ENCODE measurements around the gene PRLHR. TPM values are rescaled to one million over a fixed set of nuclear protein-coding genes. Genes with fewer than 3 reads are reported as not detected.

The PRLHR gene
- total and polyA plus RNA-seq, 2 experiments from 2014 or later, result not detected

DNA sequence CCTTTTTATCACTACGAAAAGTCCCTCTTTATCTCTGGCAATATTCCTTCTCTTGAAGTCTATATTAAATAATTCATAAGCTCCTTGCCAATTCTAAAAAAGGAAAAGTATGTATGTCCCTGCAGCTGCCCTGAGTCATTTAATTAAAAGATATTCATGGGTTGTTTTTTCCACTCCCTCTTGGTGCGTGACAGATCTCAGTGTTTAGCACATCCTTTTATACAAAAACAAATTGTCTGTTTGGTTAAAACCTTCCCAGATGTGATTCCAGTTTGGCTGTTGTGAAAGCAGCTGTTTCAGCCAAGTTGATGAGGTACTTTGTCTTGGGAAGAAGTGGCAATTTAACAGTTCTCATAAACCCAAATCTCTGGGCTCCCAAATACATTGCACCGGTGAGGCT is 33.8 kb upstream of the PRLHR start:
- Histone ChIP-seq H3K27ac (no peak overlapping the region), H3K4me3 (no peak overlapping the region), H3K9me3 (ENCODE audit: low read depth) (no peaks in the 10 kb centered on the region), H3K4me1 (ENCODE audit: low read depth) (no peaks in the 10 kb centered on the region), H3K36me3 (no peaks in the 10 kb centered on the region), H3K27me3 (peaks cover 3% of the 10 kb centered on the region)
- TF ChIP-seq, protein P1, sequence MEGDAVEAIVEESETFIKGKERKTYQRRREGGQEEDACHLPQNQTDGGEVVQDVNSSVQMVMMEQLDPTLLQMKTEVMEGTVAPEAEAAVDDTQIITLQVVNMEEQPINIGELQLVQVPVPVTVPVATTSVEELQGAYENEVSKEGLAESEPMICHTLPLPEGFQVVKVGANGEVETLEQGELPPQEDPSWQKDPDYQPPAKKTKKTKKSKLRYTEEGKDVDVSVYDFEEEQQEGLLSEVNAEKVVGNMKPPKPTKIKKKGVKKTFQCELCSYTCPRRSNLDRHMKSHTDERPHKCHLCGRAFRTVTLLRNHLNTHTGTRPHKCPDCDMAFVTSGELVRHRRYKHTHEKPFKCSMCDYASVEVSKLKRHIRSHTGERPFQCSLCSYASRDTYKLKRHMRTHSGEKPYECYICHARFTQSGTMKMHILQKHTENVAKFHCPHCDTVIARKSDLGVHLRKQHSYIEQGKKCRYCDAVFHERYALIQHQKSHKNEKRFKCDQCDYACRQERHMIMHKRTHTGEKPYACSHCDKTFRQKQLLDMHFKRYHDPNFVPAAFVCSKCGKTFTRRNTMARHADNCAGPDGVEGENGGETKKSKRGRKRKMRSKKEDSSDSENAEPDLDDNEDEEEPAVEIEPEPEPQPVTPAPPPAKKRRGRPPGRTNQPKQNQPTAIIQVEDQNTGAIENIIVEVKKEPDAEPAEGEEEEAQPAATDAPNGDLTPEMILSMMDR (IDR thresholded peaks at IDR 0.05; ENCODE audit: low read depth, low read length), result no peak
- peak in 1 of 2 donors; percentile 2 for DNase-seq (ENCODE audit: low read depth in 1 of 2, low spot score in 1 of 2)

DNA sequence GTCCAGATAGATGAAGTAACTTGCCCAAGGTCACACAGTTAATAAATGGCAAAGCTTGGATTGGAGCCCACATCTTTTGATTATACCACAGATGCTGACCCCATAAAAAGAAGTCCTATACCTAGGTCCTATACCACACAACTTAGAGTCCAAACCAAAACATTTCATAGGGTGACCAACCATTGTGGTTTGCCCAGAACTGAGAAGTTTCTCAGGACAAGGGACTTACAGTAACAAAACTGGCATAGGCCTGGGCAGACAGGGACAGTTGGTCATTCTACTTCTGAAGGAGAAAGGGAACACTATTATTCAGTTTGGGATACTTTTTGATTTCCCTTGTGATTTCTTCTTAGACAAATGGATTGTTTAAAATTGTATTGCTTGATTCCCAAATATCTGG is 32.9 kb upstream of the PRLHR start:
- H3K4me3 ChIP-seq, result no peak overlapping the region
- no peaks in the 10 kb centered on the region for H3K36me3 ChIP-seq
- H3K9me3 ChIP-seq (ENCODE audit: low read depth), result no peaks in the 10 kb centered on the region
- no peaks in the 10 kb centered on the region for H3K4me1 ChIP-seq (ENCODE audit: low read depth)
- no peak for DNase-seq (ENCODE audit: low read depth in 1 of 2, low spot score in 1 of 2)
- TF ChIP-seq, protein P1 (IDR thresholded peaks at IDR 0.05; ENCODE audit: low read depth, low read length), result no peak
- no peak overlapping the region for H3K27ac ChIP-seq
- peaks cover 3% of the 10 kb centered on the region for H3K27me3 ChIP-seq

DNA sequence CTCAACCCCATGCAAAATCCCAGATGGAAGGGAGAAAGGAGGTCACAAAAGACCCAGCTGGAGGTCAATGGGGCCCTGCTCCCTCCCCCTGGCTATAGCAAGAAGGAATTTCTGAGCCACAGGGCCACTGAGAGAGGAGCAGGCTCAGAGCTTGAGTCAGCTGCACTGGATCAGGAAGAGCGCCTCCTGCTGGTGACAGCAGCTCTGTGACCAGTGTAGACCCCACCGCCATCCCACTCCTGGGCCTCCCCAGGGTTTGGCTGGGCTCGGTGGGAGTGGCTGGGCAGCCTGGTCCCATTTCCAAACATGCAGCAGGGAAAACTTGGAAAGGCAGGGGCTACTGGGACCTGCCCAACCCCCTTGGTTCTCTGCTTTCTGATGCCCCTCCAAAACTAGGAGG is 31.5 kb upstream of the PRLHR start:
- H3K36me3 ChIP-seq, result no peaks in the 10 kb centered on the region
- no peaks in the 10 kb centered on the region for H3K9me3 ChIP-seq (ENCODE audit: low read depth)
- no peak for DNase-seq (ENCODE audit: low read depth in 1 of 2, low spot score in 1 of 2)
- no peak overlapping the region for H3K4me3 ChIP-seq
- no peak overlapping the region for H3K27ac ChIP-seq
- peaks cover 3% of the 10 kb centered on the region for H3K27me3 ChIP-seq
- H3K4me1 ChIP-seq (ENCODE audit: low read depth), result no peaks in the 10 kb centered on the region
- TF ChIP-seq, protein P1 (IDR thresholded peaks at IDR 0.05; ENCODE audit: low read depth, low read length), result no peak

DNA sequence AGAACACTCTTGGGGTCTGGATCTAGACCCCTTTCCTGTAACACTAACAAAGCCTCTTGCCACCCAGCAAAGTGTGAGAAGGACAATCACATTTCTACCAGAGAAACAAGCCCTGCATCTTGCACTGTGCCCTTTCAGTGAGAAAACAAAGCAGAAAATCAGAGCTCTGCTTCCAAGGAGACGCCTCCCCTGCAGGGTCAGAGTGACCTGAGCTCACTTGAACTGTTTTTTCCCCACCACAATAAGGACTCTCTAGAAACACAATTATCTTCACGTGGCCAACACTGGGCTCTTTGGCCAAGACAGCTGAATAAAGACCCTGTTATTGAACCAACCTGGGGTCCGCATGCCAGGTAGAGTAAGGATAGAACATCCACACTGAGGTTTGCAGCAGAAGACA is 30.1 kb upstream of the PRLHR start:
- peaks cover 3% of the 10 kb centered on the region for H3K27me3 ChIP-seq
- no peaks in the 10 kb centered on the region for H3K9me3 ChIP-seq (ENCODE audit: low read depth)
- H3K4me3 ChIP-seq, result no peak overlapping the region
- TF ChIP-seq, protein P1 (IDR thresholded peaks at IDR 0.05; ENCODE audit: low read depth, low read length), result no peak
- H3K4me1 ChIP-seq (ENCODE audit: low read depth), result no peaks in the 10 kb centered on the region
- H3K36me3 ChIP-seq, result no peaks in the 10 kb centered on the region
- no peak for DNase-seq (ENCODE audit: low read depth in 1 of 2, low spot score in 1 of 2)
- H3K27ac ChIP-seq, result no peak overlapping the region

- Histone ChIP-seq H3K27me3 (no peaks in the 10 kb centered on the region), H3K9me3 (ENCODE audit: low read depth) (no peaks in the 10 kb centered on the region), H3K27ac (no peak overlapping the region), H3K36me3 (no peaks in the 10 kb centered on the region), H3K4me3 (no peak overlapping the region), H3K4me1 (ENCODE audit: low read depth) (no peaks in the 10 kb centered on the region)
- TF ChIP-seq, protein P1 (IDR thresholded peaks at IDR 0.05; ENCODE audit: low read depth, low read length), result no peak
- DNase-seq (ENCODE audit: low read depth in 1 of 2, low spot score in 1 of 2), result no peak
Measured at GRCh38 chr10:118624747-118625146, 29.3 kb upstream of the PRLHR start.

All from cardiac muscle cell (in vitro differentiated cells and primary cell).